ENCODE measurements around the gene LRRC4C. TPM values are rescaled to one million over a fixed set of nuclear protein-coding genes. Genes with fewer than 3 reads are reported as not detected.

Gene LRRC4C
- total RNA-seq, 6 experiments from 2014 or later, result not detected

GRCh38 chr11:41245184-41245583 is 214.3 kb downstream of the LRRC4C start:
- Mint-ChIP-seq H3K9me3 (peaks cover 39% of the 10 kb centered on the region), H3K4me1 (ENCODE audit: low read depth) (no peaks in the 10 kb centered on the region), H3K27me3 (ENCODE audit: insufficient read depth) (no peaks in the 10 kb centered on the region; the same call in none of the 2 replicates), H3K36me3 (ENCODE audit: low read depth) (no peaks in the 10 kb centered on the region), H3K4me3 (no peak overlapping the region), H3K27ac (no peak overlapping the region)
- DNase-seq, result no peak
- TF ChIP-seq, protein P1, sequence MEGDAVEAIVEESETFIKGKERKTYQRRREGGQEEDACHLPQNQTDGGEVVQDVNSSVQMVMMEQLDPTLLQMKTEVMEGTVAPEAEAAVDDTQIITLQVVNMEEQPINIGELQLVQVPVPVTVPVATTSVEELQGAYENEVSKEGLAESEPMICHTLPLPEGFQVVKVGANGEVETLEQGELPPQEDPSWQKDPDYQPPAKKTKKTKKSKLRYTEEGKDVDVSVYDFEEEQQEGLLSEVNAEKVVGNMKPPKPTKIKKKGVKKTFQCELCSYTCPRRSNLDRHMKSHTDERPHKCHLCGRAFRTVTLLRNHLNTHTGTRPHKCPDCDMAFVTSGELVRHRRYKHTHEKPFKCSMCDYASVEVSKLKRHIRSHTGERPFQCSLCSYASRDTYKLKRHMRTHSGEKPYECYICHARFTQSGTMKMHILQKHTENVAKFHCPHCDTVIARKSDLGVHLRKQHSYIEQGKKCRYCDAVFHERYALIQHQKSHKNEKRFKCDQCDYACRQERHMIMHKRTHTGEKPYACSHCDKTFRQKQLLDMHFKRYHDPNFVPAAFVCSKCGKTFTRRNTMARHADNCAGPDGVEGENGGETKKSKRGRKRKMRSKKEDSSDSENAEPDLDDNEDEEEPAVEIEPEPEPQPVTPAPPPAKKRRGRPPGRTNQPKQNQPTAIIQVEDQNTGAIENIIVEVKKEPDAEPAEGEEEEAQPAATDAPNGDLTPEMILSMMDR (IDR thresholded peaks at IDR 0.05), result no peak

- H3K9me3 Mint-ChIP-seq, result peaks cover 35% of the 10 kb centered on the region
- DNase-seq, result no peak
- H3K36me3 Mint-ChIP-seq (ENCODE audit: low read depth), result no peaks in the 10 kb centered on the region
- TF ChIP-seq, protein P1 (IDR thresholded peaks at IDR 0.05), result no peak
- no peaks in the 10 kb centered on the region for H3K4me1 Mint-ChIP-seq (ENCODE audit: low read depth)
- H3K4me3 Mint-ChIP-seq, result no peak overlapping the region
- no peaks in the 10 kb centered on the region for H3K27me3 Mint-ChIP-seq (ENCODE audit: insufficient read depth)
- no peak overlapping the region for H3K27ac Mint-ChIP-seq
Observed at GRCh38 chr11:41237382-41237781, 222.1 kb downstream of the LRRC4C start.

- no peaks in the 10 kb centered on the region for H3K36me3 Mint-ChIP-seq (ENCODE audit: low read depth)
- no peaks in the 10 kb centered on the region for H3K4me1 Mint-ChIP-seq (ENCODE audit: low read depth)
- DNase-seq, result no peak
- H3K27me3 Mint-ChIP-seq (ENCODE audit: insufficient read depth), result no peaks in the 10 kb centered on the region
- H3K9me3 Mint-ChIP-seq, result peaks cover 33% of the 10 kb centered on the region
- H3K27ac Mint-ChIP-seq, result no peak overlapping the region
- no peak overlapping the region for H3K4me3 Mint-ChIP-seq
- TF ChIP-seq, protein P1 (IDR thresholded peaks at IDR 0.05), result no peak
Observed at GRCh38 chr11:41235668-41236067, 223.8 kb downstream of the LRRC4C start.

- H3K4me1 Mint-ChIP-seq (ENCODE audit: low read depth), result no peaks in the 10 kb centered on the region
- DNase-seq, result no peak
- H3K27ac Mint-ChIP-seq, result no peak overlapping the region
- no peak overlapping the region for H3K4me3 Mint-ChIP-seq
- no peaks in the 10 kb centered on the region; the same call in 1 of the 2 replicates for H3K27me3 Mint-ChIP-seq (ENCODE audit: insufficient read depth)
- TF ChIP-seq, protein P1 (IDR thresholded peaks at IDR 0.05), result no peak
- H3K36me3 Mint-ChIP-seq (ENCODE audit: low read depth), result no peaks in the 10 kb centered on the region
- peaks cover 37% of the 10 kb centered on the region for H3K9me3 Mint-ChIP-seq
Observed at GRCh38 chr11:41225856-41226633, 233.4 kb downstream of the LRRC4C start.

DNA sequence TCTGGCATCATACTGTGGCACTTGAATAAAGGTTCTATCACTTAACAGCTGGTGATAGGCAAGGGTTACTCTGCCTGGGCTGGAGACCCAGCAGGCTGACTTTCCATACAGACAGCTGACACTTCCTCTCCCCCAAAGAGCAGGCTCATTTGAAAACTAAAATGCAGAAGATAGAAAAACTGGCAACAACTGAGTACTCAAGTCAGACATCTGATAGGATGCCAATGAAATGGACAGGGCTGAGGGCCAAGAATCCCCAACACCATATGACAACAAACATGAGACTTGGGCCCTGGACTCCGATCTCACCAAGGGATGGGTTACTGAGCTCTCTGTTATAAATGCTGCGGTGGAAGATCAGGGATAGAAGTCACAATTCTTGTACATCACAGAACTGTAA is 237.2 kb downstream of the LRRC4C start:
- H3K36me3 Mint-ChIP-seq (ENCODE audit: low read depth), result 0 out of 2 replicates have a peak, but pooled peaks cover 3% of the 10 kb centered on the region
- TF ChIP-seq, protein P1 (IDR thresholded peaks at IDR 0.05), result no peak
- H3K4me3 Mint-ChIP-seq, result no peak overlapping the region
- no peaks in the 10 kb centered on the region; the same call in 1 of the 2 replicates for H3K27me3 Mint-ChIP-seq (ENCODE audit: insufficient read depth)
- DNase-seq, result no peak
- no peak overlapping the region for H3K27ac Mint-ChIP-seq
- peaks cover 25% of the 10 kb centered on the region for H3K9me3 Mint-ChIP-seq
- H3K4me1 Mint-ChIP-seq (ENCODE audit: low read depth), result no peaks in the 10 kb centered on the region
